C1 segment of cervical spinal cord (tissue), 14 donors: ENCODE measurements around the gene DCP1A.
"Not testable (repeated sequence)": the region's sequence is repeated elsewhere in the genome, so short reads cannot be mapped to it uniquely, and the experiment has no call there.

ENCODE experiments used
- DNase-seq, 14 donors: peaks; one replicate each; lab custom pipeline; 2025; lab: John Stamatoyannopoulos, UW

Gene DCP1A

GRCh38 chr3:53267766-53268165 lies 79.6 kb downstream of the DCP1A start:
- DNase-seq: no peak

- DNase-seq: peak in 1 of 14 donors; percentile 78
These were observed 82.6 kb downstream of the DCP1A start for GRCh38 chr3:53264718-53265117.

- no peak for DNase-seq
These were observed 83.4 kb downstream of the DCP1A start for GRCh38 chr3:53263907-53264306.

GRCh38 chr3:53261712-53262111 lies 85.6 kb downstream of the DCP1A start:
- no peak for DNase-seq

- no peak for DNase-seq
These were observed 87.0 kb downstream of the DCP1A start for GRCh38 chr3:53260286-53260785.

GRCh38 chr3:53259427-53260259 lies 87.7 kb downstream of the DCP1A start:
- DNase-seq: peak in 5 of 14 donors; percentile 27 to 63 (median 53)

- DNase-seq: peak in 3 of 14 donors; percentile 28 to 58 (median 52)
These were observed 88.5 kb downstream of the DCP1A start for GRCh38 chr3:53258600-53259426.

GRCh38 chr3:53257465-53257864 lies 89.9 kb downstream of the DCP1A start:
- no peak for DNase-seq

GRCh38 chr3:53256704-53257055 lies 90.7 kb downstream of the DCP1A start:
- DNase-seq: no peak

GRCh38 chr3:53255775-53256703 lies 91.3 kb downstream of the DCP1A start, which contains the start of gene TKT:
Gene TKT, minus strand, starts transcription at chr3:53256022. Its CDS starts 80 bp downstream, at chr3:53255942.
- peak; percentile 3 to 87 (median 68) for DNase-seq

- peak in 6 of 14 donors; percentile 40 to 74 (median 56) for DNase-seq
These were observed 91.9 kb downstream of the DCP1A start for GRCh38 chr3:53255423-53255774.

- DNase-seq: peak in 10 of 14 donors; percentile 40 to 73 (median 59)
These were observed 92.6 kb downstream of the DCP1A start for GRCh38 chr3:53254509-53255422.

- peak in 1 of 14 donors; percentile 39 for DNase-seq
These were observed 93.4 kb downstream of the DCP1A start for GRCh38 chr3:53253707-53254508.

GRCh38 chr3:53252947-53253322 lies 94.4 kb downstream of the DCP1A start:
- DNase-seq: not testable (repeated sequence)

GRCh38 chr3:53252096-53252946 lies 95.0 kb downstream of the DCP1A start:
- DNase-seq: no peak

- peak in 1 of 14 donors; percentile 17 for DNase-seq
These were observed 96.3 kb downstream of the DCP1A start for GRCh38 chr3:53250881-53251605.

GRCh38 chr3:53250453-53250852 lies 96.9 kb downstream of the DCP1A start:
- DNase-seq: no peak

GRCh38 chr3:53248161-53248560 lies 99.2 kb downstream of the DCP1A start:
- DNase-seq: no peak
